RWPE2 (cell line): ENCODE measurements around the gene IGFBP6.

Source experiments
- ATAC-seq: fragments of 200-7000 bp; cut with Tn5 transposase; 3 replicates; pipeline ENCODE4 v1.9.1; 2021; ENCODE audit warnings: low read depth
- DNase-seq: peaks from one replicate; pipeline ENCODE4 v3.0.0-alpha.2; 2020; ENCODE audit warnings: low spot score
- H3K27ac ChIP-seq: fragments of 450-650 bp; 2 replicates; pipeline ENCODE4 v1.5.1; 2017; ENCODE audit warnings: mild to moderate bottlenecking; ENCODE audit not compliant: poor library complexity, severe bottlenecking
- H3K27me3 ChIP-seq: fragments of 250-450 bp; sonication (Bioruptor Pico); 2 replicates; pipeline ENCODE4 v1.5.1; 2021; ENCODE audit warnings: mild to moderate bottlenecking, moderate library complexity; ENCODE audit not compliant: insufficient read depth, poor library complexity, severe bottlenecking
- H3K36me3 ChIP-seq: fragments of 250-450 bp; sonication (Bioruptor Pico); 2 replicates; pipeline ENCODE4 v1.5.1; 2020; ENCODE audit warnings: low read depth, mild to moderate bottlenecking, moderate library complexity
- H3K4me1 ChIP-seq: fragments of 250-450 bp; sonication (Bioruptor Pico); 2 replicates; pipeline ENCODE4 v1.5.1; 2021; ENCODE audit warnings: mild to moderate bottlenecking, moderate library complexity; ENCODE audit not compliant: insufficient read depth, poor library complexity, severe bottlenecking
- H3K4me3 ChIP-seq: fragments of 250-450 bp; sonication (Bioruptor Pico); 2 replicates; pipeline ENCODE4 v1.5.1; 2021; ENCODE audit warnings: mild to moderate bottlenecking, moderate library complexity; ENCODE audit not compliant: severe bottlenecking
- H3K9me3 ChIP-seq: fragments of 250-450 bp; sonication (Bioruptor Pico); 2 replicates; pipeline ENCODE4 v1.5.1; 2021; ENCODE audit warnings: mild to moderate bottlenecking, moderate library complexity; ENCODE audit not compliant: severe bottlenecking
- CTCF ChIP-seq: fragments of 450-650 bp; IDR thresholded peaks from one replicate; pipeline ENCODE4 v1.5.1; 2017; ENCODE audit warnings: mild to moderate bottlenecking, moderate library complexity; ENCODE audit not compliant: poor library complexity, severe bottlenecking

Gene IGFBP6

GRCh38 chr12:53102883-53103807, 5.7 kb downstream of the IGFBP6 start, which contains the start of gene SOAT2:
Gene SOAT2 (plus strand): TSS chr12:53103486. CDS start chr12:53103578, 92 bp downstream.
- DNase-seq (no peak), ATAC-seq (no peak)
- peaks cover 16% of the 10 kb centered on the region for H3K36me3 ChIP-seq
- no peaks in the 10 kb centered on the region for H3K9me3 ChIP-seq
- peaks cover 10% of the 10 kb centered on the region for H3K4me1 ChIP-seq
- no peak within 1 kb of the TSS for H3K27ac ChIP-seq
- no peak within 1 kb of the TSS for H3K4me3 ChIP-seq
- no peak for TF ChIP-seq CTCF
- H3K27me3 ChIP-seq: no peaks in the 10 kb centered on the region

GRCh38 chr12:53103860-53104305, 6.4 kb downstream of the IGFBP6 start:
- DNase-seq: no peak

GRCh38 chr12:53105256-53105655, 7.8 kb downstream of the IGFBP6 start:
- Histone ChIP-seq H3K9me3 (no peaks in the 10 kb centered on the region), H3K4me1 (no peaks in the 10 kb centered on the region), H3K27ac (no peak overlapping the region), H3K27me3 (no peaks in the 10 kb centered on the region), H3K4me3 (no peak overlapping the region), H3K36me3 (peaks cover 10% of the 10 kb centered on the region)
- TF ChIP-seq CTCF: no peak
- ATAC-seq: no peak
- DNase-seq: no peak

More at GRCh38 chr12:53103860-53104305, 6.4 kb downstream of the IGFBP6 start:
- no peaks in the 10 kb centered on the region for H3K9me3 ChIP-seq
- no peak overlapping the region for H3K4me3 ChIP-seq
- peaks cover 9% of the 10 kb centered on the region for H3K4me1 ChIP-seq
- no peak for ATAC-seq
- H3K27me3 ChIP-seq: no peaks in the 10 kb centered on the region
- no peak for TF ChIP-seq CTCF
- peaks cover 16% of the 10 kb centered on the region for H3K36me3 ChIP-seq
- no peak overlapping the region for H3K27ac ChIP-seq

GRCh38 chr12:53105712-53106439, 8.4 kb downstream of the IGFBP6 start:
- Histone ChIP-seq H3K4me3 (no peak overlapping the region), H3K9me3 (no peaks in the 10 kb centered on the region), H3K4me1 (no peaks in the 10 kb centered on the region), H3K27ac (no peak overlapping the region), H3K36me3 (peaks cover 5% of the 10 kb centered on the region), H3K27me3 (no peaks in the 10 kb centered on the region)
- DNase-seq (no peak), ATAC-seq (no peak)
- no peak for TF ChIP-seq CTCF
